Right lobe of liver (tissue), 6 donors: Measurements from ENCODE around the gene ICAM4. TPM values are rescaled to one million over a fixed set of nuclear protein-coding genes. Genes with fewer than 3 reads are reported as not detected.

Experiments
- ATAC-seq, 4 donors: fragments of 200-7000 bp; cut with Tn5 transposase; one replicate each; pipeline ENCODE4 v1.9.1; 2020; ENCODE audit warnings: mild to moderate bottlenecking in 4 of 4, moderate library complexity in 4 of 4
- DNase-seq, 3 donors: peaks; one replicate each; pipeline ENCODE4 v3.0.0-alpha.2; 2020
- H3K27ac ChIP-seq, 3 donors: fragments of 200-600 bp; one replicate each; pipeline ENCODE4 v1.8.0; 2022
- H3K27me3 ChIP-seq, 2 donors: fragments of 200-600 bp; one replicate each; pipeline ENCODE4 v1.8.0; 2022
- H3K36me3 ChIP-seq, 4 donors: fragments of 200-600 bp; sonication (generic) in 1 of 4; one replicate each; pipeline versions ENCODE4 v1.5.1 to v1.8.0; 2017 to 2022; ENCODE audit warnings: control low read depth in 1 of 4
- H3K4me1 ChIP-seq, 4 donors: fragments of 200-600 bp; sonication (generic) in 1 of 4; one replicate each; pipeline versions ENCODE4 v1.5.1 to v1.8.0; 2017 to 2022; ENCODE audit warnings: control low read depth in 1 of 4
- H3K4me3 ChIP-seq, 3 donors: fragments of 200-600 bp; one replicate each; pipeline ENCODE4 v1.8.0; 2022
- H3K9me3 ChIP-seq, 4 donors: fragments of 200-600 bp; sonication (generic) in 1 of 4; one replicate each; pipeline versions ENCODE4 v1.5.1 to v1.8.0; 2017 to 2022; ENCODE audit warnings: control low read depth in 1 of 4
- POLR2A ChIP-seq: fragments of 450-650 bp; IDR thresholded peaks from one replicate; pipeline ENCODE4 v1.6.1; 2017; ENCODE audit warnings: antibody characterized with exemption, mild to moderate bottlenecking
- WGBS: methylation state at CpG from one replicate; pipeline ENCODE4 v1.1.6; 2018; ENCODE audit warnings: low coverage, low lambda C conversion rate; ENCODE audit not compliant: insufficient coverage; ENCODE audit errors: missing lambda C conversion rate; 5-methylcytosine and 5-hydroxymethylcytosine counted together
- intact Hi-C, 2 donors: fragments of 100-400 bp; cut with DNase I; formaldehyde crosslinking; loops; one replicate each; pipeline versions ENCODE4 v1.11.2 to v1.14.1; 2022
- total RNA-seq, 6 experiments: library from RNA; depleted of rRNA in 2 of 6; stranded (reverse); fragments of >200 nt in 2 of 6; fragmentation: NEBNext Ultra II Directional in 3 of 6; extraction: Animal tissue kit (Norgen Biotek cat#: 25700) in 3 of 6; gene quantifications; one replicate each; pipeline versions ENCODE4 v1.1.0 to v1.2.4, GENCODE V29; 2016 to 2023
- TF ChIP-seq, protein P1 (sequence below), 4 donors: fragments of 200-600 bp in 3 of 4; fragments of 450-650 bp in 1 of 4; IDR thresholded peaks; one replicate each; pipeline versions ENCODE4 v1.5.1 to v1.8.0; 2016 to 2022; ENCODE audit warnings: antibody characterized with exemption in 4 of 4, mild to moderate bottlenecking in 2 of 4
- donor health status: DM: no; HTN: yes; CAD: no.
- donor health status: DM: no; HTN: no; CAD: no.
- donor health status: DM: no; HTN: no; CAD: no.
- donor health status: DM: no; HTN: yes; CAD: no.
- donor health status: DM: no; HTN: yes; CAD: no.

The ICAM4 gene
- total RNA-seq, 6 experiments from 2014 or later, result 0.62 to 1.6 (median 0.80) TPM; not detected in 3

DNA sequence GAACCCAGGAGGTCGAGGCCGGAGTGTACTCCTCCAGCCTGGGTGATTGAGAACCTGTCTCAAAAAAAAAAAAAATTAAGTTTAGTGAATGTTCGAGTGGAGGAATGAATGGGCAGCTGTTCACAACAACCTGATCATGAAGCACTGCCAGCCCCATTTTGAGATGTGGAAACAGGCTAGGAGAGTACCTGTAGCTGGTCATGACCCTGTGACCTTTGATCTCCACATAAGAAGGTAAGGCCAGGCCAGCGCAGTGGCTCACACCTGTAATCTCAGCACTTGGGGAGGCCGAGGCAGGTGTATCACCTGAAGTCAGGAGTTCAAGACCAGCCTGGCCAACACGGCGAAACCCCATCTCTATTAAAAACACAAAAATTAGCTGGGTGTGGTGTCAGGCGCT is 39.0 kb downstream of the ICAM4 start:
- DNase-seq, result no peak
- peaks cover 0 to 85% (median 30%) of the 10 kb centered on the region in 4 donors for H3K36me3 ChIP-seq
- H3K9me3 ChIP-seq, result no peaks in the 10 kb centered on the region
- H3K4me3 ChIP-seq, result no peak overlapping the region
- intact Hi-C loops, result no loop called here
- H3K4me1 ChIP-seq, result peaks cover 0 to 6% (median 2%) of the 10 kb centered on the region in 4 donors
- peak; percentile 40 to 70 (median 60) for ATAC-seq
- no peak for TF ChIP-seq POLR2A
- TF ChIP-seq, protein P1, sequence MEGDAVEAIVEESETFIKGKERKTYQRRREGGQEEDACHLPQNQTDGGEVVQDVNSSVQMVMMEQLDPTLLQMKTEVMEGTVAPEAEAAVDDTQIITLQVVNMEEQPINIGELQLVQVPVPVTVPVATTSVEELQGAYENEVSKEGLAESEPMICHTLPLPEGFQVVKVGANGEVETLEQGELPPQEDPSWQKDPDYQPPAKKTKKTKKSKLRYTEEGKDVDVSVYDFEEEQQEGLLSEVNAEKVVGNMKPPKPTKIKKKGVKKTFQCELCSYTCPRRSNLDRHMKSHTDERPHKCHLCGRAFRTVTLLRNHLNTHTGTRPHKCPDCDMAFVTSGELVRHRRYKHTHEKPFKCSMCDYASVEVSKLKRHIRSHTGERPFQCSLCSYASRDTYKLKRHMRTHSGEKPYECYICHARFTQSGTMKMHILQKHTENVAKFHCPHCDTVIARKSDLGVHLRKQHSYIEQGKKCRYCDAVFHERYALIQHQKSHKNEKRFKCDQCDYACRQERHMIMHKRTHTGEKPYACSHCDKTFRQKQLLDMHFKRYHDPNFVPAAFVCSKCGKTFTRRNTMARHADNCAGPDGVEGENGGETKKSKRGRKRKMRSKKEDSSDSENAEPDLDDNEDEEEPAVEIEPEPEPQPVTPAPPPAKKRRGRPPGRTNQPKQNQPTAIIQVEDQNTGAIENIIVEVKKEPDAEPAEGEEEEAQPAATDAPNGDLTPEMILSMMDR (IDR thresholded peaks at IDR 0.05), result no peak
- no peak overlapping the region for H3K27ac ChIP-seq
- H3K27me3 ChIP-seq, result no peaks in the 10 kb centered on the region
- 80% methylated on average over 4 of the region's 8 CpGs for WGBS

DNA sequence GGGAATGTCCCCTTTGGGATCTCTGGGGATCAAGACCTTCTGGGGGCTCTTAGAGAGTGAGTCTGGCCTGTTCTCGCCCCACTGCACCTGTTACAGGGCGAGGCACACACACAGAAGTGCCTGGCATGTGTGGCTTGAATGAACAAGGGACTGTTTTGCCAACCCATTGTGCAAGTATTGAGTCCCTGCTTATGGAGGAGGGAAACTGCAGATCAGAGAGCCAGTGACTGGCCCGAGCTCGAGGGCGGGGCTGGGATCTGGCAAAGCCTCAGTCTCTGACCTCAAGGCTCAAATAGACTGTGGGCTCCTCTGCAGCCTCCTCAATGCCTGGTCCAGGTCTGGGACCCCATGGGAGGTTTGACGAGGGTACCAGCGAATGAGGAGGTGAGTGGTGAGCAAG is 41.0 kb downstream of the ICAM4 start:
- no CpG with 5 or more reads among the region's 7 CpGs for WGBS
- intact Hi-C loops, result no loop called here
- peak in 1 of 3 donors; percentile 75 for DNase-seq
- H3K27ac ChIP-seq, result no peak overlapping the region
- H3K27me3 ChIP-seq, result no peaks in the 10 kb centered on the region
- ATAC-seq, result peak; percentile 21 to 87 (median 40)
- TF ChIP-seq POLR2A, result no peak
- TF ChIP-seq, protein P1 (IDR thresholded peaks at IDR 0.05), result no peak
- H3K36me3 ChIP-seq, result peaks cover 0 to 66% (median 30%) of the 10 kb centered on the region in 4 donors
- no peak overlapping the region for H3K4me3 ChIP-seq
- H3K9me3 ChIP-seq, result no peaks in the 10 kb centered on the region
- peaks cover 0 to 14% (median 6%) of the 10 kb centered on the region in 4 donors for H3K4me1 ChIP-seq

DNA sequence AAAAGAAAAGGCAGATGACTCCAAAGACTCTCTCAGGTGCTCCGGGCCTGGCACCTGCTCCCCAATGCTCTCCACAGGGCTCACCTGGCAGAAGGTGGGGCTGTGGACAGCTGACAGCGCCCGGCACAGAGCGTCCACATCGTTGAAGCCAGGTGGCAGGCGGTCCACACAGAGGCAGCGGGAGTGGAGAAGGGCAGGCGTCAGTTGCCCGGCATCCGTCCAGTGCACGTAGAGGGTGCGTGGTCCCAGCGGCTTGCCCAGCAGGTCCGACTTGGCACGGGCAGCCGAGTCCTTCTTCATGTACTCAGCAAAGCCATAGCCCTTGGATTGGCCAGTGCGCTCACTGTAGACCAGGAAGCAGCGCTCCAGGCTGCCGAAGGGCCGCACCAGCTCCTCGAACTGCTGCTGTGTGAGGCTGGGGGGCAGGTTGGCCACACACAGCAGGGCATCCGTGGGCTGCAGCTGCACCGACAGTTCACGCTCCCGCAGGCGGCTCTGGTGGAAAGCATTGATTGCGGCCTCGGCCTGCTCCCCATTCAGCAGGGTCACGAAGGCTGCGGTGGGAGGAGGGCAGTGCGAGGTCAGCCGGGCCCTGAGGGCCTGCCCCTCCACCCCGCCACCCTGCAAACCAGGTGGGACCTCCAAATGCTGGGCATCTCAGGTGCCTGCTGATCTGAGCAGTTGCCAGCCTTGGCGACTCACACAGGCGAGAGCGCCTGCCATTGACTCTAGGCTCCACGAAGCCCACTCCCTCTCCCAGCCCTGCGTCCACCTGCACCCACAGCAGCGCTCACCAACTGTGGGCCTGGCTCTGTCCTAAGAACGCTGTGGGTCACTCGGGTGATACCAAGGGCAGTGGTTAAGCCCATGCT is 42.0 kb downstream of the ICAM4 start:
- no peak overlapping the region for H3K4me3 ChIP-seq
- no peaks in the 10 kb centered on the region for H3K9me3 ChIP-seq
- no peaks in the 10 kb centered on the region for H3K27me3 ChIP-seq
- DNase-seq (peak in 1 of 3 donors; percentile 51), ATAC-seq (no peak)
- intact Hi-C loops, result no loop called here
- H3K4me1 ChIP-seq, result peaks cover 0 to 14% (median 6%) of the 10 kb centered on the region in 4 donors
- TF ChIP-seq, protein P1 (IDR thresholded peaks at IDR 0.05), result no peak
- no peak for TF ChIP-seq POLR2A
- H3K36me3 ChIP-seq, result peaks cover 0 to 57% (median 30%) of the 10 kb centered on the region in 4 donors
- no CpG with 5 or more reads among the region's 41 CpGs for WGBS
- H3K27ac ChIP-seq, result no peak overlapping the region

DNA sequence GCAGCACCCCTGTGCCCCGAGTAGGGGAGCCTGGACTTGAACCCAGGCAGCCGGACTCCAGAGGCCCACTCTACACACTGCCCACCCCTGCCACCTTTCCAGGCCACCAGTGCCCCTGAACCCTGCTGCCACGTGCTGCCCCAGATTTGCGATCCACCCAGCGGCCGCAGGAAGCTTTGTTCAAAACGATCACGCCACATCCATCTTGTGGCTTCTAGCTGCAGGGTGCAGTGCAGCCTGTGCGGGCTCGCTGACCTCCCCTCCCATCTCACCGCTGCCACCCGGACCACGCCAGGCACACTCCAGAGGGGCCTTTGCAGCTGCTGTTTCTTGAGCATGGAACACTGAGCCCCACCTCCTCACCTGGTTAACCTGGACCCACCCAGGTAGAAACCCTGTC is 42.8 kb downstream of the ICAM4 start:
- H3K4me3 ChIP-seq, result no peak overlapping the region
- H3K27ac ChIP-seq, result no peak overlapping the region
- no peaks in the 10 kb centered on the region for H3K9me3 ChIP-seq
- intact Hi-C loops, result no loop called here
- peaks cover 0 to 14% (median 6%) of the 10 kb centered on the region in 4 donors for H3K4me1 ChIP-seq
- DNase-seq (no peak), ATAC-seq (no peak)
- WGBS, result 97% methylated on average over 5 of the region's 13 CpGs
- H3K36me3 ChIP-seq, result peaks cover 0 to 49% (median 28%) of the 10 kb centered on the region in 4 donors
- no peak for TF ChIP-seq POLR2A
- TF ChIP-seq, protein P1 (IDR thresholded peaks at IDR 0.05), result no peak
- H3K27me3 ChIP-seq, result no peaks in the 10 kb centered on the region
